HepG2 (cell line): ENCODE measurements around the gene FECH. TPM values are rescaled to one million over a fixed set of nuclear protein-coding genes. Genes with fewer than 3 reads are reported as not detected.

ENCODE experiments used
- ATAC-seq: fragments of 200-7000 bp; cut with Tn5 transposase; 3 replicates; pipeline ENCODE4 v1.9.1; 2020; ENCODE audit warnings: mild to moderate bottlenecking, moderate library complexity
- BruUV-seq: library from RNA; stranded (reverse); fragments of 400-500 nt; replicated peaks from 2 replicates; lab custom pipeline; 2021; lab: Mats Ljungman, UMichigan
- CTCF ChIA-PET: fragments of 300-600 bp; formaldehyde crosslinking; extraction: SDS; loops from one replicate; lab custom pipeline; 2021; ENCODE audit warnings: low total read pairs, inconsistent platforms, low intra/inter-chr PET ratio; lab: Yijun Ruan, JAX
- POLR2A ChIA-PET: fragments of 350-600 bp; sonication (Branson Sonifier 250); formaldehyde crosslinking; loops from one replicate; lab custom pipeline; 2020; ENCODE audit warnings: antibody characterized with exemption, inconsistent platforms; lab: Yijun Ruan, JAX
- DNase-seq: peaks from one replicate; pipeline ENCODE4 v3.0.0-alpha.2; 2015; ENCODE audit warnings: low spot score
- FAIRE-seq: peaks from 3 replicates; lab custom pipeline; 2011; peaks lifted over from hg19 to GRCh38; lab: Jason Lieb, UNC
- H2AFZ ChIP-seq: one replicate; pipeline ENCODE4 v1.6.1; 2011; ENCODE audit warnings: low read length, inconsistent platforms
- H3K27ac ChIP-seq: fragments of 300-600 bp; 3 replicates; pipeline ENCODE4 v1.8.0; 2011; ENCODE audit warnings: mixed run types, mild to moderate bottlenecking, mixed read lengths, low read length, inconsistent platforms; ENCODE audit not compliant: insufficient read depth; ENCODE audit errors: extremely low read length
- H3K27me3 ChIP-seq, 2 experiments: fragments of 200-600 bp in 1 of 2; 2 replicates in 1 of 2; 3 replicates in 1 of 2; pipeline versions ENCODE4 v1.6.0 to v1.8.0; 2011; ENCODE audit warnings: low read length in 2 of 2, mild to moderate bottlenecking in 2 of 2, moderate library complexity in 2 of 2, inconsistent platforms in 1 of 2; ENCODE audit not compliant: insufficient read depth in 2 of 2, control insufficient read depth in 1 of 2
- H3K36me3 ChIP-seq, 2 experiments: fragments of 200-600 bp in 1 of 2; replicated peaks in 1 of 2; 2 replicates in 1 of 2; 3 replicates in 1 of 2; pipeline versions ENCODE4 v1.5.1 to v1.8.0; 2011; ENCODE audit warnings: low read length in 2 of 2, inconsistent platforms in 1 of 2; ENCODE audit not compliant: insufficient read depth in 2 of 2, control insufficient read depth in 1 of 2
- H3K4me1 ChIP-seq: 2 replicates; pipeline ENCODE4 v1.5.1; 2012; ENCODE audit warnings: low read length, inconsistent platforms; ENCODE audit not compliant: insufficient read depth
- H3K4me2 ChIP-seq: 2 replicates; pipeline ENCODE4 v1.6.0; 2011; ENCODE audit warnings: low read depth, low read length, inconsistent platforms
- H3K4me3 ChIP-seq, 3 experiments: fragments of 200-600 bp in 1 of 3; sonication (generic), shearing (Covaris generic) in 1 of 3; replicated peaks in 1 of 3; 2 replicates each; pipeline ENCODE4 v1.5.1; 2011 to 2016; ENCODE audit warnings: low read length in 3 of 3, inconsistent platforms in 2 of 3, low read depth in 2 of 3, mild to moderate bottlenecking in 2 of 3, control low read depth in 1 of 3, mixed read lengths in 1 of 3; ENCODE audit not compliant: insufficient read depth in 1 of 3
- H3K79me2 ChIP-seq: one replicate; pipeline ENCODE4 v1.6.1; 2011; ENCODE audit warnings: low read length, inconsistent platforms; ENCODE audit not compliant: insufficient read depth
- H3K9ac ChIP-seq: 2 replicates; pipeline ENCODE4 v1.6.0; 2011; ENCODE audit warnings: mild to moderate bottlenecking, low read depth, low read length, inconsistent platforms; ENCODE audit not compliant: insufficient read depth
- H3K9me3 ChIP-seq: 2 replicates; pipeline ENCODE4 v1.5.1; 2012; ENCODE audit warnings: mild to moderate bottlenecking, low read length
- H4K20me1 ChIP-seq: 2 replicates; pipeline ENCODE4 v1.6.0; 2011; ENCODE audit warnings: inconsistent platforms, mild to moderate bottlenecking, low read length, moderate library complexity; ENCODE audit not compliant: insufficient read depth
- ARID4A ChIP-seq: sonication (generic); formaldehyde crosslinking; IDR thresholded peaks from 2 replicates; pipeline ENCODE4 v1.5.0; 2020; ENCODE audit warnings: mild to moderate bottlenecking, missing genetic modification reagents, borderline replicate concordance
- KLF16 ChIP-seq, 2 experiments: sonication (generic) in 1 of 2; formaldehyde crosslinking in 1 of 2; IDR thresholded peaks; 2 replicates each; pipeline versions ENCODE4 v1.6.1 to v1.8.0; 2016 to 2023; ENCODE audit warnings: missing genetic modification reagents in 2 of 2, missing compliant biosample characterization in 1 of 2
- ZNF160 ChIP-seq: sonication (generic); formaldehyde crosslinking; IDR thresholded peaks from 2 replicates; pipeline ENCODE4 v1.8.0; 2022; ENCODE audit warnings: mild to moderate bottlenecking, inconsistent platforms, missing genetic modification reagents
- ZNF460 ChIP-seq: sonication (generic); formaldehyde crosslinking; IDR thresholded peaks from 2 replicates; pipeline ENCODE4 v1.5.1; 2020; ENCODE audit warnings: missing genetic modification reagents, mild to moderate bottlenecking, borderline replicate concordance
- WGBS: methylation state at CpG from one replicate; pipeline ENCODE4 v1.1.6; 2017; ENCODE audit warnings: low lambda C conversion rate; 5-methylcytosine and 5-hydroxymethylcytosine counted together
- in situ Hi-C: cut with HindIII; loops from 2 replicates; pipeline ENCODE4 v1.10.0; 2017; ENCODE audit warnings: low pct_unique_long_range_greater_than_20kb; ENCODE audit not compliant: extremely low pct_ligation_motif_present
- intact Hi-C: fragments of 100-400 bp; cut with micrococcal nuclease; formaldehyde crosslinking; loops from one replicate; pipeline ENCODE4 v1.10.0; 2022; ENCODE audit not compliant: unreplicated experiment
- polyA plus RNA-seq, 8 experiments: library from polyadenylated mRNA; depleted of rRNA in 3 of 8; stranded (reverse) in 7 of 8; unstranded in 1 of 8; fragments of >200 nt; fragmentation: Illumina TruSeq in 4 of 8; extraction: Trizol in 4 of 8; gene quantifications; 2 replicates each; pipeline versions ENCODE4 v1.2.1 to v1.2.3, GENCODE V29; 2011 to 2016; ENCODE audit warnings: low read depth in 4 of 8, missing spikeins in 1 of 8, mixed read lengths in 1 of 8; ENCODE audit not compliant: insufficient read depth in 1 of 8
- total RNA-seq, 5 experiments: library from RNA; depleted of rRNA; stranded (reverse); fragments of >200 nt; fragmentation: Illumina TruSeq; extraction: Trizol; gene quantifications; 2 replicates each; pipeline ENCODE4 v1.2.3, GENCODE V29; 2016; ENCODE audit warnings: low read depth in 1 of 5

Gene FECH
- total and polyA plus RNA-seq, 2 of the 13 experiments (the other 11 are each of a cell fraction or from before 2014, with no cell fraction given), result 14.7 to 21.9 TPM

GRCh38 chr18:57575542-57575941 lies 11.0 kb downstream of the FECH start:
- FAIRE-seq, result no peak
- intact Hi-C loops, result no loop called here
- ChIA-PET CTCF (no interaction called here), POLR2A (no interaction called here)
- Histone ChIP-seq H4K20me1 (no peaks in the 10 kb centered on the region), H3K4me3 (no peak overlapping the region), H3K27ac (no peak overlapping the region), H3K4me2 (no peak overlapping the region), H3K36me3 (peaks cover 0 to 28% of the 10 kb centered on the region in 2 experiments; a peak in 3 of 5 replicates), H3K9me3 (no peaks in the 10 kb centered on the region)
- TF ChIP-seq ZNF460 (CRISPR knock-in tag), result no peak
- TF ChIP-seq, all 625 proteins: peak for 0
- BruUV-seq, result no TSS peak
- Histone ChIP-seq H3K79me2 (no peaks in the 10 kb centered on the region), H3K9ac (no peak overlapping the region), H3K4me1 (no peaks in the 10 kb centered on the region), H2AFZ (no peak overlapping the region), H3K27me3 (no peaks in the 10 kb centered on the region)
- DNase-seq (no peak), ATAC-seq (no peak)
- 80% methylated on average over 6 of the region's 6 CpGs for WGBS
- in situ Hi-C loops, result no loop called here

GRCh38 chr18:57574866-57575265 lies 11.6 kb downstream of the FECH start:
- Histone ChIP-seq H3K9ac (no peak overlapping the region), H3K9me3 (no peaks in the 10 kb centered on the region), H2AFZ (no peak overlapping the region), H3K27ac (no peak overlapping the region), H4K20me1 (no peaks in the 10 kb centered on the region), H3K4me1 (no peaks in the 10 kb centered on the region), H3K27me3 (no peaks in the 10 kb centered on the region), H3K79me2 (no peaks in the 10 kb centered on the region), H3K4me3 (no peak overlapping the region), H3K4me2 (no peak overlapping the region), H3K36me3 (peaks cover 1 to 35% of the 10 kb centered on the region in 2 experiments; a peak in 3 of 5 replicates)
- intact Hi-C loops (no loop called here), in situ Hi-C loops (loop anchor here (25.0 kb wide), 1 partner anchor 788 kb away; no protein-coding TSS in a partner anchor)
- no TSS peak for BruUV-seq
- 71% methylated on average over 4 of the region's 4 CpGs for WGBS
- FAIRE-seq (no peak), ATAC-seq (no peak), DNase-seq (no peak)
- TF ChIP-seq ZNF160 (no peak), ARID4A (CRISPR knock-in tag) (no peak), KLF16 (CRISPR knock-in tag; IDR thresholded peaks at IDR 0.05) (no peak)
- ChIA-PET POLR2A (no interaction called here), CTCF (no interaction called here)
